HepG2 (cell line): ENCODE results near the gene COQ8B. TPM values are rescaled to one million over a fixed set of nuclear protein-coding genes. Genes with fewer than 3 reads are reported as not detected.
A peak's percentile ranks its signal among the peaks of the same experiment; 100 is the strongest.

Experiments used
- FOXA3 ChIP-seq: IDR thresholded peaks from 2 replicates; pipeline ENCODE4 v1.6.1; 2016; ENCODE audit warnings: missing genetic modification reagents, missing compliant biosample characterization
- FOXK1 ChIP-seq: sonication (generic); formaldehyde crosslinking; IDR thresholded peaks from 2 replicates; pipeline ENCODE4 v1.4.0; 2020; ENCODE audit warnings: low read depth, missing genetic modification reagents, borderline replicate concordance
- MEIS2 ChIP-seq: sonication (generic); formaldehyde crosslinking; IDR thresholded peaks from 2 replicates; pipeline ENCODE4 v1.9.0; 2021; ENCODE audit warnings: mild to moderate bottlenecking, missing genetic modification reagents
- MIXL1 ChIP-seq: IDR thresholded peaks from 2 replicates; pipeline ENCODE4 v1.6.1; 2016
- MTA3 ChIP-seq: sonication (generic); formaldehyde crosslinking; IDR thresholded peaks from 2 replicates; pipeline ENCODE4 v1.4.0; 2020; ENCODE audit warnings: missing genetic modification reagents
- NCOR1 ChIP-seq: fragments of 200-600 bp; sonication (generic); IDR thresholded peaks from 2 replicates; pipeline ENCODE4 v1.7.0; 2017; ENCODE audit warnings: antibody characterized with exemption, low read length, borderline replicate concordance
- PAWR ChIP-seq: sonication (generic); formaldehyde crosslinking; IDR thresholded peaks from 2 replicates; pipeline ENCODE4 v1.4.0; 2020; ENCODE audit warnings: missing genetic modification reagents, mild to moderate bottlenecking, borderline replicate concordance
- PHB2 ChIP-seq: fragments of 450-650 bp; IDR thresholded peaks from 2 replicates; pipeline ENCODE4 v1.6.1; 2018; ENCODE audit not compliant: partially characterized antibody
- SNAPC5 ChIP-seq: sonication (generic); formaldehyde crosslinking; IDR thresholded peaks from 2 replicates; pipeline ENCODE4 v1.8.1; 2023; ENCODE audit warnings: mild to moderate bottlenecking, missing genetic modification reagents, borderline replicate concordance
- SP140L ChIP-seq: sonication (generic); formaldehyde crosslinking; IDR thresholded peaks from 2 replicates; pipeline ENCODE4 v1.4.0; 2020; ENCODE audit warnings: missing genetic modification reagents, borderline replicate concordance
- TP53 ChIP-seq: sonication (generic); formaldehyde crosslinking; conservative IDR thresholded peaks from 2 replicates; pipeline ENCODE4 v1.4.0; 2020; ENCODE audit warnings: missing genetic modification reagents
- ZNF101 ChIP-seq: sonication (generic); formaldehyde crosslinking; IDR thresholded peaks from 2 replicates; pipeline ENCODE4 v1.4.0; 2020; ENCODE audit warnings: mild to moderate bottlenecking, low read depth, missing genetic modification reagents, borderline replicate concordance
- ZNF747 ChIP-seq: sonication (generic); formaldehyde crosslinking; IDR thresholded peaks from 2 replicates; pipeline ENCODE4 v1.8.1; 2023; ENCODE audit warnings: missing genetic modification reagents, mild to moderate bottlenecking, borderline replicate concordance
- ZNF788 ChIP-seq: sonication (generic); formaldehyde crosslinking; IDR thresholded peaks from 2 replicates; pipeline ENCODE4 v1.5.0; 2020; ENCODE audit warnings: mild to moderate bottlenecking, missing genetic modification reagents, borderline replicate concordance
- polyA plus RNA-seq, 8 experiments: library from polyadenylated mRNA; depleted of rRNA in 3 of 8; stranded (reverse) in 7 of 8; unstranded in 1 of 8; fragments of >200 nt; fragmentation: Illumina TruSeq in 4 of 8; extraction: Trizol in 4 of 8; gene quantifications; 2 replicates each; pipeline versions ENCODE4 v1.2.1 to v1.2.3, GENCODE V29; 2011 to 2016; ENCODE audit warnings: low read depth in 4 of 8, missing spikeins in 1 of 8, mixed read lengths in 1 of 8; ENCODE audit not compliant: insufficient read depth in 1 of 8
- total RNA-seq, 5 experiments: library from RNA; depleted of rRNA; stranded (reverse); fragments of >200 nt; fragmentation: Illumina TruSeq; extraction: Trizol; gene quantifications; 2 replicates each; pipeline ENCODE4 v1.2.3, GENCODE V29; 2016; ENCODE audit warnings: low read depth in 1 of 5
- TF ChIP-seq, protein P1 (sequence below): sonication (generic); formaldehyde crosslinking; IDR thresholded peaks from 2 replicates; pipeline ENCODE4 v1.4.0; 2020; ENCODE audit warnings: mild to moderate bottlenecking, missing genetic modification reagents
- TF ChIP-seq, protein P2 (sequence below): sonication (generic); formaldehyde crosslinking; IDR thresholded peaks from 2 replicates; pipeline ENCODE4 v1.4.0; 2020; ENCODE audit warnings: mild to moderate bottlenecking, missing genetic modification reagents
- TF ChIP-seq, protein P3 (sequence below): sonication (generic); formaldehyde crosslinking; IDR thresholded peaks from 2 replicates; pipeline ENCODE4 v1.9.0; 2022; ENCODE audit warnings: missing genetic modification reagents, mild to moderate bottlenecking, borderline replicate concordance
- TF ChIP-seq, protein P4 (sequence below): sonication (generic); formaldehyde crosslinking; IDR thresholded peaks from 2 replicates; pipeline ENCODE4 v1.4.0; 2020; ENCODE audit warnings: missing genetic modification reagents

The COQ8B gene
- total and polyA plus RNA-seq, 2 of the 13 experiments (the other 11 are each of a cell fraction or from before 2014, with no cell fraction given), result 12.3 to 17.2 TPM

GRCh38 chr19:40702337-40703012, 14.2 kb downstream of the COQ8B start (continued):
- TF ChIP-seq, protein P1, sequence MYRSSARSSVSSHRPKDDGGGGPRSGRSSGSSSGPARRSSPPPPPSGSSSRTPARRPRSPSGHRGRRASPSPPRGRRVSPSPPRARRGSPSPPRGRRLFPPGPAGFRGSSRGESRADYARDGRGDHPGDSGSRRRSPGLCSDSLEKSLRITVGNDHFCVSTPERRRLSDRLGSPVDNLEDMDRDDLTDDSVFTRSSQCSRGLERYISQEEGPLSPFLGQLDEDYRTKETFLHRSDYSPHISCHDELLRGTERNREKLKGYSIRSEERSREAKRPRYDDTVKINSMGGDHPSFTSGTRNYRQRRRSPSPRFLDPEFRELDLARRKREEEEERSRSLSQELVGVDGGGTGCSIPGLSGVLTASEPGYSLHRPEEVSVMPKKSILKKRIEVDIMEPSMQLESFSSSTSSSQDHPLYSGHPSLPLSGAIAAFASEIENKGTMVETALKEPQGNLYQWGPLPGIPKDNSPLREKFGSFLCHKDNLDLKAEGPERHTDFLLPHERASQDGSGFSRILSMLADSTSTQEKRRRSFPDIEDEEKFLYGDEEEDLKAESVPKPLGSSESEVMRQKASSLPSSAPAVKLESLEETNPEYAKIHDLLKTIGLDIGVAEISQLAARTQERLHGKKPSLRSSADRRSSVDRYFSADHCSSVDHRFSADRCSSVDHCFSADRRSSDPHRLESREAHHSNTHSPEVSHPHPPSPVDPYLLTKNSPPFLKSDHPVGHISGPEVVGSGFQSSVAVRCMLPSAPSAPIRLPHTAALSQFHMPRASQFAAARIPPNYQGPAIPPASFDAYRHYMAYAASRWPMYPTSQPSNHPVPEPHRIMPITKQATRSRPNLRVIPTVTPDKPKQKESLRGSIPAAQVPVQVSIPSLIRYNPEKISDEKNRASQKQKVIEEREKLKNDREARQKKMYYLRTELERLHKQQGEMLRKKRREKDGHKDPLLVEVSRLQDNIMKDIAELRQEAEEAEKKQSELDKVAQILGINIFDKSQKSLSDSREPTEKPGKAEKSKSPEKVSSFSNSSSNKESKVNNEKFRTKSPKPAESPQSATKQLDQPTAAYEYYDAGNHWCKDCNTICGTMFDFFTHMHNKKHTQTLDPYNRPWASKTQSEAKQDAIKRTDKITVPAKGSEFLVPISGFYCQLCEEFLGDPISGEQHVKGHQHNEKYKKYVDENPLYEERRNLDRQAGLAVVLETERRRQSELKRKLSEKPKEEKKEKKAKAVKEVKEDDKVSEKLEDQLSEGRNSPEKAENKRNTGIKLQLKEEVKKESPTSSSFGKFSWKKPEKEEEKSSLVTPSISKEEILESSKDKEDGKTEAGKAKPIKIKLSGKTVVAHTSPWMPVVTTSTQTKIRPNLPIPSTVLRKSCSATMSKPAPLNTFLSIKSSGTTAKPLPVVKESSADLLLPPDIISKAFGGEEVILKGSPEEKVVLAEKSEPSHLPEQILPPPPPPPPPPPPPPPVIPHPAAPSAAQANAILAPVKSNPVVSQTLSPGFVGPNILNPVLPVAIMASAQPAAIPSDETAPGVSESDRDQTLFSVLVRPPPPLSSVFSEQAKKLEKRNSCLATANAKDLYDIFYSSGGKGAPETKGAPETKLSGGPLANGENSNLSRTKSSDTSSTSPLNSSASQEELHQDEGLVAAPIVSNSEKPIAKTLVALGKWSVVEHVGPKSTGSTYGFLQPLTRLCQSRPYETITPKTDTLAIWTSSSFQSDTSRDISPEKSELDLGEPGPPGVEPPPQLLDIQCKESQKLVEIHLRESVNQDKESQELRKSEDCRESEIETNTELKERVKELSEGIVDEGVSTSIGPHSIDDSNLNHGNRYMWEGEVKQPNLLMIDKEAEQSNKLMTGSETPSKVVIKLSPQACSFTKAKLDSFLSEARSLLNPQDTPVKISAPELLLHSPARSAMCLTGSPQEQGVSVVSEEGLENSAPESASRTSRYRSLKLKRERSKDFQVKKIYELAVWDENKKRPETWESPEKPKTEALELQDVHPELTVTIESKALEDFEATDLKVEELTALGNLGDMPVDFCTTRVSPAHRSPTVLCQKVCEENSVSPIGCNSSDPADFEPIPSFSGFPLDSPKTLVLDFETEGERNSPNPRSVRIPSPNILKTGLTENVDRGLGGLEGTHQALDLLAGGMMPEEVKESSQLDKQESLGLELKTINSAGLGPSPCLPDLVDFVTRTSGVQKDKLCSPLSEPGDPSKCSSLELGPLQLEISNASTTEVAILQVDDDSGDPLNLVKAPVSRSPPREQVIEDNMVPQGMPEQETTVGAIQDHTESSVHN (CRISPR knock-in tag), result no peak
- TF ChIP-seq MTA3, result no peak
- TF ChIP-seq, protein P2, sequence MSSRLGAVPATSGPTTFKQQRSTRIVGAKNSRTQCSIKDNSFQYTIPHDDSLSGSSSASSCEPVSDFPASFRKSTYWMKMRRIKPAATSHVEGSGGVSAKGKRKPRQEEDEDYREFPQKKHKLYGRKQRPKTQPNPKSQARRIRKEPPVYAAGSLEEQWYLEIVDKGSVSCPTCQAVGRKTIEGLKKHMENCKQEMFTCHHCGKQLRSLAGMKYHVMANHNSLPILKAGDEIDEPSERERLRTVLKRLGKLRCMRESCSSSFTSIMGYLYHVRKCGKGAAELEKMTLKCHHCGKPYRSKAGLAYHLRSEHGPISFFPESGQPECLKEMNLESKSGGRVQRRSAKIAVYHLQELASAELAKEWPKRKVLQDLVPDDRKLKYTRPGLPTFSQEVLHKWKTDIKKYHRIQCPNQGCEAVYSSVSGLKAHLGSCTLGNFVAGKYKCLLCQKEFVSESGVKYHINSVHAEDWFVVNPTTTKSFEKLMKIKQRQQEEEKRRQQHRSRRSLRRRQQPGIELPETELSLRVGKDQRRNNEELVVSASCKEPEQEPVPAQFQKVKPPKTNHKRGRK (CRISPR knock-in tag), result no peak
- TF ChIP-seq SNAPC5 (CRISPR knock-in tag), result no peak
- TF ChIP-seq ZNF788 (CRISPR knock-in tag), result no peak
- TF ChIP-seq, protein P3, sequence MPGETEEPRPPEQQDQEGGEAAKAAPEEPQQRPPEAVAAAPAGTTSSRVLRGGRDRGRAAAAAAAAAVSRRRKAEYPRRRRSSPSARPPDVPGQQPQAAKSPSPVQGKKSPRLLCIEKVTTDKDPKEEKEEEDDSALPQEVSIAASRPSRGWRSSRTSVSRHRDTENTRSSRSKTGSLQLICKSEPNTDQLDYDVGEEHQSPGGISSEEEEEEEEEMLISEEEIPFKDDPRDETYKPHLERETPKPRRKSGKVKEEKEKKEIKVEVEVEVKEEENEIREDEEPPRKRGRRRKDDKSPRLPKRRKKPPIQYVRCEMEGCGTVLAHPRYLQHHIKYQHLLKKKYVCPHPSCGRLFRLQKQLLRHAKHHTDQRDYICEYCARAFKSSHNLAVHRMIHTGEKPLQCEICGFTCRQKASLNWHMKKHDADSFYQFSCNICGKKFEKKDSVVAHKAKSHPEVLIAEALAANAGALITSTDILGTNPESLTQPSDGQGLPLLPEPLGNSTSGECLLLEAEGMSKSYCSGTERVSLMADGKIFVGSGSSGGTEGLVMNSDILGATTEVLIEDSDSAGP (CRISPR knock-in tag), result peak; percentile 52; the same call in 1 of the 2 replicates
- no peak for TF ChIP-seq NCOR1
- TF ChIP-seq PHB2, result no peak
- no peak for TF ChIP-seq PAWR (CRISPR knock-in tag)
- no peak; the same call in 1 of the 2 replicates for TF ChIP-seq MEIS2 (CRISPR knock-in tag)
- TF ChIP-seq TP53 (CRISPR knock-in tag), result no peak
- no peak for TF ChIP-seq FOXA3
- TF ChIP-seq SP140L (CRISPR knock-in tag), result no peak
- TF ChIP-seq, protein P4, sequence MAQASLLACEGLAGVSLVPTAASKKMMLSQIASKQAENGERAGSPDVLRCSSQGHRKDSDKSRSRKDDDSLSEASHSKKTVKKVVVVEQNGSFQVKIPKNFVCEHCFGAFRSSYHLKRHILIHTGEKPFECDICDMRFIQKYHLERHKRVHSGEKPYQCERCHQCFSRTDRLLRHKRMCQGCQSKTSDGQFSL (CRISPR knock-in tag), result peak; percentile 85
- no peak for TF ChIP-seq MIXL1 (CRISPR knock-in tag)
- no peak for TF ChIP-seq ZNF101 (CRISPR knock-in tag)
- no peak for TF ChIP-seq FOXK1
- no peak for TF ChIP-seq ZNF747 (CRISPR knock-in tag)
